DMS114 treated with DMSO at 0.1 percent for 48 hours (cell line): ENCODE measurements around the gene PCSK6.
"Not testable (repeated sequence)": the region's sequence is repeated elsewhere in the genome, so short reads cannot be mapped to it uniquely, and the experiment has no call there.

Source experiments
- DNase-seq: peaks from one replicate; lab custom pipeline; 2025; ENCODE audit not compliant: unreplicated experiment; lab: John Stamatoyannopoulos, UW

Gene PCSK6

DNA sequence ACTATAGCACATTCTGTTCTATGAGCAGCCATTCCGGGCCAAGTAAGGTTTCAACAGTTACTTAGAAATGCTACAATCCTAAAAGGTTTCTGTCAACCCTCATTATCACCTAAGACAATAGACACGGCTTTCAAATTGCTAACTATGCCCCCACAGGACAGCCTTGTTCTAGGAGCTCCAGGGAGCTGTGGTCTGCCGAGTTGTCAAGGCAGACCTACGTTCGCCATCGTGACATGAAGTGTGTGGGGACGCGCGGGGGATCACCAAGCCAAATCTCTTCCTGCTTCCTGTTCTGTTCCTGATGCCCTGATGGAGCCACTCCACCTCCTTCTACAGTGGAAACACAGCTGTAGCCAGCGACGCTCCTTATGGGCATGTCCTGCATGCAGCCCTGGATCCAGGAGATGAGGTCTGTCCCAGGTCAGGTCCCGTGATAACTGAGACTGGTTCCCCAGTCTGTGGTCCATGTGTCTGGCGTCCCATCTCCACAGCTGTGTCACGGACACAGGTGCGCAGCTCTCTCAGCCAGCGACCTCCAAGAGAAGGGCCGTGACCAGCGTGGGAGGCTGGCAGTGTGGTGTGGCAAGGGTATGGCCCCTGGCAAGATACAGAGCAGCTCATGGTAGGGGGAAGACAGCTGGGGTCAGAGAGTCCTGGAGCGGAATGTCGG is 82.8 kb downstream of the PCSK6 start:
- DNase-seq: no peak

DNA sequence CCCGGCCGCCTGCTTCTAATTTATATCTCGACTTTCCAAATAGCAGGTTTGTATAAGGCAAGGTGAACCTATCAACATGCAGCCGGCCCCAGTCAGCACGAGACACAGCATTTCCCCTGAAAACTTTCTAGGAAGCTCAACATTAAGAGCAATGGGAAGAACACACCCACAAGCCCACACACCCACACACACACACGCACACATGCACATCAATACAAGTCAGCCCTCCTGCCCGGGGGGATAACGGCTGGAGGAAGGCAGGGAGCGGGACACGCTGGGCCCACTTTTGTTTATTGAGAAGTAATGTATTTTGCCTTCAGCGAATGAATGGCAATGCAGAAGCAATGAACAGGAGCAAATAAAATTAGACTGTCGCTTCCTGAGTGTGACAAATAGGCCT is 83.5 kb downstream of the PCSK6 start:
- DNase-seq: no peak

DNA sequence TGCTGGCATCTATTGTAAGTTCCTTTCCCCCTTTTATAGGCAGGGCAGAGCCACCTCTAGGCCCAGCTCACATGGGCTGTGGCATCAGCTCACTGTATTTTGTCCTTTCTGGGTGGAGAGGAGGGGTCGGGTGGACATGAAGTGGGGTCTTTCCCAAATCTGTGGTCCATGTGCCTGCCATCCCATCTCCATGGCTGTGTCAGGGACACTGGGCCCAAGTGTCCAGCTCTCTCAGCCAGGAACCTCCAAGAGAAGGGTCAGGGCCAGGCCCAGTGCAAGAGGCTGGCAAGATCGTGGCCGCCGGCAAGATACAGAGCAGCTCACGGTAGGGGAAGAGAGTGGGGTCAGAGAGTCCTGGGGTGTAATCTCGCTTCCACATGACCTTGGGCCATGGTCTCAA is 85.3 kb downstream of the PCSK6 start:
- no peak for DNase-seq

DNA sequence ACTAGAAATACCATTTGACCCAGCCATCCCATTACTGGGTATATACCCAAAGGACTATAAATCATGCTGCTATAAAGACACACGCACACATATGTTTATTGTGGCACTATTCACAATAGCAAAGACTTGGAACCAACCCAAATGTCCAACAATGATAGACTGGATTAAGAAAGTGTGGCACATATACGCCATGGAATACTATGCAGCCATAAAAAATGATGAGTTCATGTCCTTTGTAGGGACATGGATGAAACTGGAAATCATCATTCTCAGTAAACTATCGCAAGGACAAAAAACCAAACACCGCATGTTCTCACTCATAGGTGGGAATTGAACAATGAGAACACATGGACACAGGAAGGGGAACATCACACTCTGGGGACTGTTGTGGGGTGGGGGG is 86.6 kb downstream of the PCSK6 start:
- DNase-seq: not testable (repeated sequence)

DNA sequence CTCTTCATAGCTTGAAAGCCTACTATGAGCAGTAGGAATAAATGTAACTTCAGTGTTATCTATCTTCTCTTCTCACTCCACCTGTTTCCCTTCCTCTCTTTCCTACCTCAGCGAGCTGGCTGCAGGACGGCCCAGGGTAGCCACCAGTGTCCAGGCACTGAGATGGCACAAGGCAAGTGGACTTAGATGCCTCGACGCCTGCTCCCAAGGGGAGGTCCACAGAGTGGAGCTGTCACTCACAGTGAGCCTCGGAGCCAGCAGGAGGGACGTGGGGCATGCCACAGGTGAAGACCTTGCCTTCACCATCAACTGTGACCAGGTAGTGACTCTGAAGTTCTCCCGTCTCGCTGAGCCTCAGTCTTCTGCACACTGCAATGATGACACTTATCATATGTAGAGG is 88.2 kb downstream of the PCSK6 start:
- DNase-seq: no peak

DNA sequence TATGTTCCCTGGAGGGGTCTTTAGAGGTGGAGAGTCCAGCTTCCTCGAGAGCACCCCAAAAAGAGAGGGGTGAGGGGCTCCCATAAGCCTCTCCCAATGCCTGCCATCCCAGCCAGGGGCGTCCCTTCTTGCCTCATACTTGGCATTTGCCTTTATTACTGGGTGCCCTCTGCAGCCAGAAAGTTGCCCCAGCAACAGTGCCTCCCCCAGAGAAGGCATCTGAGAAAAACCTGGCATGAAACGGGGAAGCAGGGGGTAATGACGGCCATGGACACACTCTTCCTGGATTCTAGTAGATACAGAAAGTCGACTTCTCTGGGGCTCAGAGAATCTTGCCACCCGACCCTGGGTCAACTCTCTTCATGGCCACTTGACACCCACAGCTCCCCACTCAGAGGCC is 90.1 kb downstream of the PCSK6 start:
- DNase-seq: no peak

DNA sequence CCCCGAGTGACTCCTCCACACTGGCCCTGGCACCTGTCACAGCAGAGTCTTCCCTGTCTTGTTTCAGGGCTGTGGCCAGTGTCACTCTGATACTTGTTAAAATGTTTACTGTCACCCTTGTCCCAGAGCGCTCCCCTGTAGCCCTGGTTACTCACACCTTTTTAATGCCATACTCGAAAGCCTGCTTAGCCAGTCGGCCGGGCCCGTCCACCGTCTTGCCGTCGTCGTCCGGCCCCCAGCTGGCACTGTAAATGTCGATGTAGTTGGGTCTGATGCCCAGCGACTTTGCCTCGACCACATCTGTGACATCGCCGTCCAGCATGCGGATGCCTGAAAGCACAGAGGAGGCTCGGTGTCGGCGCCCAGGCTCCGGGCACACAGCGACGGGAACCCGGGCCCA is 91.3 kb downstream of the PCSK6 start:
- no peak for DNase-seq

DNA sequence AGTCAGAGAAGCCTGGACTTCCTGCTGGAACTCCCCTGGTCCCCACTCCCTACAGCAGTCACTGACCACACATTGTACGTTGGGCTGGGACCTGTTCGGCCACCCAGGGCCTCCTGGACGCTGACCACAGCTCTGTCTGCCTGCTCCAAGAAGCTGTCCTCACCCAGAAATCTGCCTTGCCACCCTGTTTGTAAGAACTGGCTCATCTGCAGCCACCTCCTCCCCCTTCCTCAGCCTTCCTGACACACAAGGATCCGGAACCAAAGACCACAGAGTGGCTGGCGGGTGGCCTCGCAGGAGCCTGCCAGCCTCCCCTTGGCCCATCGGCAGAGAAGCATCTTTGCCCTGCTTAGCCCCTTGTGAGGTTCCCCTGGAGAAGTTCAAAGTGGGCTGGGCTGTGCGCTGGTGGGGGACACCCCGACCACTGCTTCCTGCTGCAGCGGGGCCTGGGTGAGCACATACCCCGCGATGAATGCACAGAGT is 91.9 kb downstream of the PCSK6 start:
- DNase-seq: no peak

DNA sequence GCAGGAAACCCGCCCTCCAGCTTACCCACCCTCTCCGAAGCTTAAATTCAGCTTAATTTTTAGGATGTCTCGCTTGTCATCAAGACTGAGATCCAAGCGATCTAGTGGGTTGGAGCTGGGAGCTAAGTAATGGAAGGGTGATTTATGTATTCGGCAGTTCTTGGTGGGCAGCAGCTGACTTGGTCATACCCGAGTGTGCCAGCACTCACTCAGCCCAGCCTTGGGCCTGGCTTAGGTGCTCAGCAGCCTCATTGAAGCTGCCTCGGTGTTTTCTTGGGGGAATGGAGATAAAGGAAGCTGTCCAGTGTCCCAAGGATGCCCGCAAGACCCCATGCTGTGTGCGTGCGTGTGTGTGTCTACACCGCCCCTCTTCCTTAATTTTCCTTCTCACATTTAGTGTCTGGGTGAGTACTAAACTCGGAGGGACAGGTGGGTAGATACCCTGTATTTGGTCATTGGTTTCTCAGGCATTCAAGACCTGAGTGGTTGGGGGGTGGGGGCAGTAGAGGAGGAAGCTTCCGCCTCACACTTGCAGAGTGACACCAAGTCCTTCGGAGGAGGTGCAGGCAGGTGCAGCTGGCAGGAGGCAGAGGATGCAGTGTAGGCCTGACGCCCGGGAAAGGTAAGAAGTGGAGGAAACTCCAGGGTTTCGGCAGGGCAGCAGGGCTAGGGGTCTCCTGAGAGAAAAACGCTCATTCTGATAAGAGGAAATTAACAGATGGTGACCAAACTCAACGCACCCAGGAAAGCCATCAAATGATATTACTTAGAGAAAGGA is 92.8 kb downstream of the PCSK6 start:
- no peak for DNase-seq

DNA sequence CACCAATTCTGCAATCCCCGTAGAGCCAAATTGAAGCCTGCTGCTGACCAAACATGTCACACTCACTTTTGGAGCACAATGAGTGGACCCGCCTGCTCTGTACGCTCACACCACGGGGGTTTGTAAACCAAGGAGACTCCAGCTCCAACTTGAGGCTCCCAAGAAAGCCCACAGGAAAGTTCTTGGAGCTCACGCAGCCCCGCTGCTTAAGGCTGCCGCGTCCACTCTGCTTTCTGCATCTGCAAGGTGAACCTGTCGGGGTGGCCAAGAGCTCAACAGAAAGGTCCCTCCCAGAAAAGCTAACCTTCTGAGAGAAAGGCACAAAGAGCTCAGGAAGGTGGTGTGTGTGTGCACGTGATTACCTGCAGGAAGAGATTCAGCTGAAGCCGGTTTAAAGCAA is 94.9 kb downstream of the PCSK6 start:
- DNase-seq: no peak

DNA sequence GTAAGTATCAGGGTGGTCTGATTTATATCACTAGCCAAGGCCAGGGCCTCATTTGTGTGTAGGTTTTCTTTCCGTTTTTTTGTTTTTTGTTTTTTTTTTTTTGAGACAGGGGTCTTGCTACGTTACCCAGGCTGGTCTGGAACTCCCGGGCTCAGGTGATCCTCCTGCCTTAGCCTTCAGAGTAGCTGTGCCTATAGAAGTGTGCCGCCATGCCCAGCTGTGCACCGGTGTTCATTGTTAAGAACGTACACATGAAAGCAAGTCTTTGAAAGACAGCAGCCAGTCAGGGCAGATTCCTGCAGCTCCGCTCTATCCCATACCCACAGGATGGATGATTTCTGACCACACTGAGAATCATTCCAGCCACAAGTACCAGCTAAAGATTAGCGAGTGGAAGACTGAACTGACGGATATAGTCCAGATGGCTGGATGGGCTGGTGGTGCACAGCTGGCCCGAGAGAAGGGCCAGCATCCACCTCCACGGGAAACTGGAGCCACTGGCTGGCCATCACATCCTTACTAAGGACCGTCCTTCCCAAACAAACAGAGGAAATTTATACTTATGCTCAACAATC is 95.4 kb downstream of the PCSK6 start:
- DNase-seq: no peak

DNA sequence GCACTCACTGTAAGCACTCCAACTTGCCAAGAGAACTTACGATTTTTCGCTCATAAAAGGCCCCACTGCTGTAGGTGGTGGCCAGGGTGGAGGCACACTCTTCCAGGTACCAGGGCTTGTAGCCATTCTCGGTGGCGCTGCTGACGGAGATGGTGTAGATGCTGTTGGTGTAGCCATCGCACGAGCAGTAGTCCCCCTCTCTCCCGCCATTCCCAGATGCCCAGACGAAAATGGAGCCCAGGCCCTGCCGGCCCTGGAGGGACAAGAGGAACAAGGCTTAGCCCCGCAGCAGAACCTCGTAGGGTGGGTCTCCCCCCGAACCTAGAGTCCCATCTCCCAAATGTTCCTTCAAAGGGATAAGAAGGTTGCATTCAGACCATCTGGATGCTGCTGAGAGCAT is 96.3 kb downstream of the PCSK6 start:
- DNase-seq: no peak

DNA sequence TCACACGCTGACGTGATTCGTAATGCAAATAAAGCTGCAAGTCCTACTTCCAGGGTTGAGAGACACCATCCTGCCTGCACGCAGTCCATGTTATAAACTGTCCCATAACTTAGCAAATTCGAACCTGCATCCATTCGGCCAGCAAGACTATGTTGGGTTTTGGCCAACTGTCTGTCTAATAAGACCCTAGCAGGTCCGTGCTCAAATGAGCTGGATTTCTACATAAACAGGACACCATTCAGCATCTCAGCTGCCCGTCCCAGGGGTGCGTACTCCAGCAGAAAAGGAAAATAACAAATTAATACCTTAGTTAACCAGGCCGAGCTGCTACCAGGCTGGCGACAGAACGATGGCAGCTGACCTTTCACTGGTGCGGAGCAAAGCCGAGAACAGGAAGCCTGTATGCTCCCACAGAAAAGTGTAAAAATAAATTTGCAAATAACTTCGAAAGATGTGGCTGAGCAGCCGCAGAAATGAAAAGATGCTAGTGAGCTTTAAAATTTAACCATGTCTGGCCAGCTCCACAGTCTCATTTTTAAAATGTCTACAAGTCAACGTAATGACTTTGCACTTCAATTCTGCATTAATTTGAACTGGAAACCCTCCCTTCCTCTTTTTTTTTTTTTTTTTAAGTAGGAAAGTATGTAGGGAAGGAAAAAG is 97.4 kb downstream of the PCSK6 start:
- DNase-seq: no peak

DNA sequence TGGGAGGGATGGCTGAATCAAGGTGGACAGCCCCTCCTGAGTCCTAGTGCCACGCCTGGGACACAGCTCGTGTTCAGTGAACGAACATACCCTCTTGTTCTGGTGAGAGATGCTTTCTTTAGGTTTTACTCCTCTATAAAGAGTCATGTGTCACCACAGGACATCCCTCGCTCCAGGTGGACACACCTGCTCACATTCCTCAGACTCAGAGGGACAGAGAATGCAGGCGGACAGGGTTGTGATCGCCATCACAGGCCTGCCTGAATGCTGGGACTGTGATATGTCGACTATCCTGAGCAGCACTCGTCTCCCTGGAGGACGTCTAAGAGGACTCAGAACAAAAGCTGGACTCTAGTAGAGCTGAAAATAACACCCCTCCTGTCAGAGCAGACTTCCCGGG is 98.1 kb downstream of the PCSK6 start:
- DNase-seq: no peak

DNA sequence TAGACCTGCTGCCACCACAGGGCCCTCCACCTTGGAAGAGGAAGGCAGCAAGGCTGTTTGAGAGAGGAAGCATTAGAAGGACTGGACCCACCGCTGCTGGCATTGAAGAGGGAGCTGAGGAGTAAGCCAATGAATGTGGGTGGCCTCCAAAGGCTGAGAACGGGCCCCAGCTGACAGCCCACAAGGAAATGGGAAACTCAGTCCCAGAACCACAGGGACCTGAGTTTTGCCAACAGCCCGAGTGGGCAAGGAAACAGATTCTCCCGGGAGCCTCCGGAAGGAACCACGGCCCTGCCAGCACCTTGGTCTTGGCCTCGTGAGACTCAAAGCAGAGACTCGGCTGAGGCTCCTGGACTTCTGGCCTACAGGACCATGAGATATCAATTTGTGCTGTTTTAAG is 99.0 kb downstream of the PCSK6 start:
- no peak for DNase-seq

DNA sequence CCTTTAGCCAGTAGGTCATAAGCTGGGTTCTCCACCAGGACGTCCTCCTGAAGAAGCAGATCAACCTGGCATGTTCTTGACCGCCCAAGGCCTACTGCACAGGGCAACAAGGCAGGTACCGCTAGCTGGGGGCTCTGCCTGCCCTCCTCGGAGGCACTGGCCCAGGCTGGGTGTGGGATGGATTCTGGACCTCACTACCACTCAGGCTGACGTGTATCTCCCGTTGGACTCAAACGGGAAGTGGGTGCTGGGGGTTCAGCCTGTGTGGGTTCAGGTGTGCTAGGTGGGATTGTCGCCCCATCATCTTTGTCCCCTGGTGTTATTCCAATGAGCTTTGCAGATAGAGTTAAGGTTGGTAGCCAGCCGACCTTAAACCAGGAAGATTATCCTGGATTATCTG is 99.4 kb downstream of the PCSK6 start:
- DNase-seq: no peak

DNA sequence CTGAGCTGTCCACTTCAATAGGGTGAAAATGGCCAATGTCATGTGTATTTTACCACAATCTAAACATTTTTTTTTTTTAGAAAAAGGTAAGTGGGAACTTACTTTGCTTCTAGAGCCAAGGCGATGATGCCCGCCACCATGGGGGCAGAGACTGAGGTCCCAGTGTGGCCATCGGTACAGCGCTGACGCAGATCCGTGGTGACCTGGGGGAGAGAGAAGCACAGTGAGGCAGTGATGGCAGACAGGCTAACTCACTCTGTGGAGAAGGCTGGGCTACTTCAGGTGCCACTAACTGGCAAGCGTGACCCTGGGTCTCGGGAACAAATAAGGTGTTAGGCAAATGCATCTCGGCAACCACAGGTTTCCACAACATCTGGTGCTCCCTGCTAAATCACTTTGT is 100.1 kb downstream of the PCSK6 start:
- no peak for DNase-seq

DNA sequence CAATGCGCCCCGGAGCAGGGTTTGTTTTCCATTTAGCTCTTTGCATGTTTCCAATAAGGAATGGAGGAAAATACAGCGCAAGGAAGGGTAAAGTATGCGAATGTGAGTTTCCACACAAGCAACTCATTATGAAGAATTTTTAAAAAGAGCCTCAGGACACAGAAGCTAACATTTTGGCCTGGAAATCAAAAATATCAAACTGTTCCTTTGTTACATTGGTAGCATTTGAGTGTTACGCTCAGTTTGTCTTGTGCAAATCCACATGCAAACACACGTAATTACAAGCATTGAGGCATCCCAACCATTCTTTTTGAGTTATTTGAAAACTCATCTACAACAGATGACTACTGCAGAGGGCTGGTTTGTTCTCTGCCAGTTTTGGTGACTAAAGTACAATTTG is 101.5 kb downstream of the PCSK6 start:
- DNase-seq: no peak

DNA sequence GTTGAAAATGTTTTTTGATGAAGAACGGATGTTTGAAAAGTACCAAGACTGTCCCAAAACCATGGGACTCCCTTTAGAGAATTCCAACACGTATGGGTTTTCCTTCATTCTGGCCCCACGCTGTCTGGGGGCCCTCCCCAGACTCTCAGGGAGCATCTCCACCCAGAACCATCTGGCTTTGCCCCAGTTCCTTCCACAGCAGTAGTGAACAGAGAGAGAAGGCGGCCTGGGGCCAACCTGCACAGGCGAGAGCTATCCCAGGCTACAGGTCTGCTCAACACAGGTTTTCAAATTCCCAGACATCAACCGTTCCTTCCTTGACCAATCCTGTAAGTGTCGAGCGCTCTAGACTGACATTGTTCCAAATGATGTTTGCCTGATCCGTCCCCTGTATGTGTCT is 101.9 kb downstream of the PCSK6 start:
- no peak for DNase-seq

DNA sequence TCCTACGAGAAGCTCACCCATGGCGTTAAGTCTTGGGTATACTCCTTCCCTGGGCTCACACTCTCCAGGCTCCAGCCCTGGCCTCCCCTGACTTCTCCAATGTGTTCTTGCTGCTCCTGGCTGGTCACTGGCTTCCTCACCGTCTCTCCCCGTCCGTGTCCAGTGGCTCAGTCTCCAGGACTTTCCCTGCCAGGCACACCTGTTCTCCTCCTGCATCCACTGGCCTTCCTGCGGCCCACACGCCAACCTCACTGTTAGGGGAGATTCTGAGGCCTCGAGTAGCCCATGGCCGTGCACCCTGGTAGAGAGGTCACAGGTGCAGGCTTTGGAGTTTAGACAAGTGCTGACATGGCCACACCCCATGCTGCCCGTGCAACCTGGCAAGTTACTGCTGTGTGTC is 102.5 kb downstream of the PCSK6 start:
- DNase-seq: no peak

DNA sequence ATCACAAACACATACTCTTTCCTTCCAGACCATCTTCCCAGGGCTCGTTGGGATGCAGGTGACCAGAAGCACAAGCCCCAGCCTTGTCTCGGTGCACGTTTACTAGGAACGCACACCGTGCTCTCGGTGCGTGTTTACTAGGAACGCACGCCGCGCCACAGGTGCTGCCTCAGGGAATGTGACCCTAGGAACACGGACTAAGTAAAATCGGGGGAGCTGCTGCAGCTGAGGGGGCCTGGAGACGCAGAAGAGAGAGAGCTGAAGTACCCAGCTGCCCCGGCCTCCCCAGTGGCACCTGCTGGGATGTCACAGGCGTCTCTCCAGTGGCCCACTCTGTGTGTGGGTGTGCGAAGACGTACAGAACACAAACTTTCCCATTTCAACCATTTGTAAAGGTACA is 103.5 kb downstream of the PCSK6 start:
- no peak for DNase-seq

DNA sequence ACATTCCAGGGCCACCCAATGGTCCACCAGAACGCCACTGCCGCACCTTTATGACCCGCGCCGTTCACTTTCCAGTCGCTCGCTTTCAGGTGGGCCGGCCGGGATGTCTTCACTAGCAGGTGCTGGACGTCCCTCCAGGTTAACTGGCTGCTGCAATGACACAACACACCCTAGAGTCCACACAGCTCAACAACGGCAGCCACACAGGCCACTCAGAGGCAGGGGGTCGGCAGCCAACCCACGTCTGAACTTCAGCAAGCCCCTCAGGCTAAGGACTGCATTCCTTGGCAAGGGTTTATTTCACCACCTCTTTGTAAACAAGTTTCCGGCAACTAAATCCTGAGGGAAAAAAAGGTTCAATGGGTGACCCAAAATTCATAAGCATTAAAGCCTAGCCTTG is 105.2 kb downstream of the PCSK6 start:
- no peak for DNase-seq
